Activated CD4-positive, alpha-beta T cell treated with anti-CD3 and anti-CD28 coated beads for 36 hours (primary cell): ENCODE data around the gene SSBP2. TPM values are rescaled to one million over a fixed set of nuclear protein-coding genes. Genes with fewer than 3 reads are reported as not detected.
A peak's percentile ranks its signal among the peaks of the same experiment; 100 is the strongest.

Source experiments
- ATAC-seq: fragments of 200-7000 bp; cut with Tn5 transposase; one replicate; pipeline ENCODE4 v1.10.0; 2021; ENCODE audit warnings: mild to moderate bottlenecking, moderate library complexity
- CTCF ChIA-PET: fragments of 350-600 bp; sonication (Branson Sonifier 250); formaldehyde crosslinking; loops from one replicate; lab custom pipeline; 2021; ENCODE audit warnings: antibody characterized with exemption; lab: Charles Lee
- POLR2A ChIA-PET: fragments of 350-600 bp; sonication (Branson Sonifier 250); formaldehyde crosslinking; loops from one replicate; lab custom pipeline; 2021; ENCODE audit warnings: antibody characterized with exemption, inconsistent platforms; lab: Charles Lee
- DNase-seq: peaks from one replicate; pipeline ENCODE4 v3.0.0-alpha.2; 2020
- H3K27ac Mint-ChIP-seq: one replicate; pipeline ENCODE4 v1.8.0; 2021; ENCODE audit warnings: mixed read lengths
- H3K27me3 Mint-ChIP-seq: one replicate; pipeline ENCODE4 v1.8.0; 2021; ENCODE audit warnings: mixed read lengths
- H3K36me3 Mint-ChIP-seq: one replicate; pipeline ENCODE4 v1.8.0; 2021; ENCODE audit warnings: low read depth, mixed read lengths
- H3K4me1 Mint-ChIP-seq: one replicate; pipeline ENCODE4 v1.8.0; 2021; ENCODE audit warnings: mixed read lengths
- H3K4me3 Mint-ChIP-seq: one replicate; pipeline ENCODE4 v1.8.0; 2021; ENCODE audit warnings: mild to moderate bottlenecking, moderate library complexity, mixed read lengths
- H3K9me3 Mint-ChIP-seq: one replicate; pipeline ENCODE4 v1.8.0; 2021; ENCODE audit warnings: low read depth, mixed read lengths
- intact Hi-C, 2 experiments: fragments of 100-400 bp; cut with DNase I in 1 of 2; cut with micrococcal nuclease in 1 of 2; formaldehyde crosslinking; loops; one replicate each; pipeline versions ENCODE4 v1.14.2 to v1.15.1; 2022 to 2024; cut with DNase I, micrococcal nuclease
- total RNA-seq, 2 experiments: library from RNA; stranded (reverse); gene quantifications; one replicate each; pipeline ENCODE4 v1.2.3, GENCODE V29; 2021

SSBP2 gene
- total RNA-seq, 2 experiments from 2014 or later = 16.9 to 21.4 TPM

DNA sequence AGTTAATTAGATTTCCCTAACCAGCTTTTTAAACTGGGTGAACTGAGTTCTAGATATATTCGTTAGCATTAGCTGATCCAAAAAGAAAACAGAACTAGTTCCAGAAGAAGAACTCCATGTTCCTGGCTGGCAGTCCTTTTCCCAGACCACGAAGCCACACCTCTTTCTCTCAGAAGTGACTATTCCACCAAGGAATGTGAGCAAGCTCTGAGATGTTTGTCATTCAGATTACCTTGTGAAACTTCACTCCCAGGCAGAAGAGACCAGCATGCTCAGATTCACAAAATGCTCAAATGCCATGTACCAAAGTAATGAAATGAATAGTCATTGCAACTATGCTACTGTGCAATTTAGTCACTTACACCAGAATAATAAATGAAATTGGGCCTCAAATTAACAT, 4.4 kb upstream of the SSBP2 start:
- DNase-seq (no peak), ATAC-seq (no peak)
- Mint-ChIP-seq H3K27ac (no peak overlapping the region), H3K36me3 (no peaks in the 10 kb centered on the region), H3K4me3 (no peak overlapping the region), H3K9me3 (no peaks in the 10 kb centered on the region), H3K4me1 (peaks cover 16% of the 10 kb centered on the region), H3K27me3 (no peaks in the 10 kb centered on the region)
- intact Hi-C loops = loop anchor here in 1 of 2 experiments (10.0 kb wide), 1 partner anchor 469 kb away; no protein-coding TSS in a partner anchor
- POLR2A ChIA-PET = no interaction called here
- CTCF ChIA-PET = interaction anchor here (0.7 to 1.6 kb wide), 6 partner anchors 11 to 410 kb away, joined by 3 to 4 read pairs (median 4); no protein-coding TSS in a partner anchor

DNA sequence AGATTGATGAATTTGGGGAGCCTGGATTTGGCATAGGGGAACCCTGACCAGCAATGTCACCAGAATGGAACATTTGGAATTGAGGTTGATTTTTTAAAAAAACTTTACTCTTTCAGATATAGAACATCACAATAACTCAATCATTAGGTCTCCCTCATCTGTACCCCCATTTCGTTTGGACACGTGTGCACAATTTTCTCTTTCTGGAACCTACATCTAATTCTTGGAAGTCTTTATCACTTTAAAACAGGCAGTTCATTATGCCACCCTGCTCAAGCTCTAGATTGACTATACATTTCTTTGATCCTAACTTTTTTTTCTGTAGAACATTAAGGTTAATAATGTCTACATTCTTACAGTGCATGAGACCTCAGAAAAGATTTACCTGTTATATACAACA, 3.7 kb upstream of the SSBP2 start:
- Mint-ChIP-seq H3K36me3 (no peaks in the 10 kb centered on the region), H3K9me3 (no peaks in the 10 kb centered on the region), H3K27me3 (no peaks in the 10 kb centered on the region), H3K4me3 (no peak overlapping the region), H3K27ac (peak overlapping the region; percentile 19), H3K4me1 (peaks cover 13% of the 10 kb centered on the region)
- DNase-seq (no peak), ATAC-seq (no peak)
- intact Hi-C loops = loop anchor here (5.0 to 10.0 kb wide), 2 partner anchors 413 to 470 kb away; no protein-coding TSS in a partner anchor
- POLR2A ChIA-PET = interaction anchor here (0.6 kb wide), 1 partner anchor 15 kb away, joined by 3 read pairs; no protein-coding TSS in a partner anchor
- CTCF ChIA-PET = interaction anchor here (1.0 to 1.6 kb wide), 5 partner anchors 12 to 410 kb away, joined by 3 to 4 read pairs (median 4); no protein-coding TSS in a partner anchor

DNA sequence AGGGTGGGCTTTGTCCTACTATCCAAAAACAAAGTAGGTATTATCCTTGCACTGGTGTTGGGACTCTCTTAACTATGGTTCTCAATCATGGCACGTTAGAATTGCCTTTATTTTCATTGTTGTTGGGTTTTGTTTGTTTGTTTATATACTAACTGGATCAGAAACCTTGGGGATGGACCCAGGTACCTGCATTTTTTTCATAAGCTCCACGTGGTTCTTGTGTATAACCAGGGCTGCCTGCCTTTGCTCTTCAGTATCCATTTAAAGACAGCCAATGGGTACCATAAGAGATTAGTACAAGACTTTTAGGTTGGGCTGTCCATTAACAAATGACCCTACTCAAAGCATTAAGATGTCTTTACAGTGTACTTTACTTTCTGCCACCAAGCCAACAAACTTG, 2.5 kb upstream of the SSBP2 start:
- ATAC-seq = no peak
- Mint-ChIP-seq H3K9me3 (no peaks in the 10 kb centered on the region), H3K4me3 (peak overlapping the region; percentile 6), H3K27ac (no peak overlapping the region), H3K27me3 (no peaks in the 10 kb centered on the region), H3K4me1 (peaks cover 18% of the 10 kb centered on the region), H3K36me3 (no peaks in the 10 kb centered on the region)
- ChIA-PET CTCF (interaction anchor here (1.1 kb wide), 1 partner anchor 107 kb away, joined by 3 read pairs; no protein-coding TSS in a partner anchor), POLR2A (no interaction called here)
- no peak for DNase-seq
- intact Hi-C loops = loop anchor here (5.0 to 10.0 kb wide), 2 partner anchors 414 to 471 kb away; no protein-coding TSS in a partner anchor

DNA sequence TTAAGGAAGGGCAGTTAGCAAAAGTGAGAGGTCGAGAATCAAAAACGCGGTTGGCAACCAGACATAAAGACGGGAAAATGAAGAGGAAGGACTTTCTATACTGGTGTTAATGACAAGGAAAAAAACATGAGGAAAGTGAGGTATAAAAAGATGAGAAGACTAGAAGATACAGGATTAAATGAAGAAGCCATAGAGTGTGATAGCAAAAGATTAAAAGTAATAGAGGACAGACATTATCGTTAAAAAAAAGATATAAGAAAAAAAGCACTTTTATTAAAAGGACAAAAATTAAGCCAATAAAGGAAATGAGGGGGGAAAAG, 1.7 kb upstream of the SSBP2 start:
- Mint-ChIP-seq H3K4me3 (no peak overlapping the region), H3K9me3 (no peaks in the 10 kb centered on the region), H3K36me3 (no peaks in the 10 kb centered on the region), H3K27ac (no peak overlapping the region), H3K4me1 (peaks cover 24% of the 10 kb centered on the region), H3K27me3 (no peaks in the 10 kb centered on the region)
- ATAC-seq (no peak), DNase-seq (no peak)
- POLR2A ChIA-PET = no interaction called here
- intact Hi-C loops = loop anchor here (5.0 to 10.0 kb wide), 2 partner anchors 415 to 472 kb away; no protein-coding TSS in a partner anchor
- CTCF ChIA-PET = interaction anchor here (1.6 to 3.4 kb wide), 2 partner anchors 99 to 105 kb away, joined by 3 to 23 read pairs; no protein-coding TSS in a partner anchor

DNA sequence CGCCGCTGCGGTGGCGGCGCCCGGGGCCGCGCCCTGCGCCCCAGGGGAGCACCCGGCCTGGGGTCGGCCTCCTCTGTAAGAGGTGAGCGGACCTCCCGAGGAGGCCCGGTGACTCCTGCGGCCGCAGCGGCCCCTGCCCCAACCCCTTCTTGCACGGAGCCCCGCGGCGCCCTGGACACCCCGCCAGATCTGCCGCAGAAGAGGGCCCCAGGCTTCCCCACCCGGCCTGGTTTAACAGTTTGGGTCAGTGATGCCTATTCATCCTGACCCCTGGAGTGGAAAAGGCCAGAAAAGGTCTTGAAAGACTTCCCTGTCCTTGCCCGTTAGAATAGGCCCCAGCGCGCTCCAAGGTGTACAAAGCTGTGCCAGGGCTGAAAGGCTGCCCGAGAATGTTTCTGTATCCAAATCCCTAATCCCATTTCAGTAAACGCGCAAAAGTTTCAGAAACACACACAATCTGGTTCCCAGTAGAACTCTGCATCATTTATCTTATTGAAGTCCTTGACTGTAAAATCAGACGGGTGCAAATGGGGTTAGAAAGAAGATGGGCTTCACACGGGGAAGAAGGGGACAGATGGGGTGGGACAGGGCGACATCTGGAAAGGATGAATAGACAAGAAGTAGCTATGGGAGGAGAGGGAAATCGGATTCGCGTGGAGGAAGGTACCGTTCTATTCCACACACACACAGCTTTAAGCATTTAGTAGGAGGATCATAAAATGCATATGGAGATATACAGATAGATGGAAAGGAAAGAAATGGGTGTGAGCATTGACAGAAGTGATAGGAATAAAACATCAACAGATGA, 1.1 kb upstream of the SSBP2 start:
- CTCF ChIA-PET = interaction anchor here (1.6 to 3.4 kb wide), 2 partner anchors 99 to 105 kb away, joined by 3 to 23 read pairs; no protein-coding TSS in a partner anchor
- H3K4me3 Mint-ChIP-seq = peak overlapping the region; percentile 89
- intact Hi-C loops = loop anchor here (1.0 to 10.0 kb wide), 11 partner anchors 27 to 526 kb away; partner anchors contain the start of genes ATG10 (in 2 of the 2), RPS23 (in 1 of the 2) and ZCCHC9 (in 1 of the 2)
- H3K9me3 Mint-ChIP-seq = no peaks in the 10 kb centered on the region
- no peaks in the 10 kb centered on the region for H3K36me3 Mint-ChIP-seq
- peak overlapping the region; percentile 68 for H3K27ac Mint-ChIP-seq
- H3K27me3 Mint-ChIP-seq = no peaks in the 10 kb centered on the region
- no peak for DNase-seq
- POLR2A ChIA-PET = interaction anchor here (1.0 to 2.3 kb wide), 6 partner anchors 10 to 526 kb away, joined by 3 to 21 read pairs (median 6); partner anchors contain the start of gene RPS23
- no peak for ATAC-seq
- peaks cover 28% of the 10 kb centered on the region for H3K4me1 Mint-ChIP-seq

DNA sequence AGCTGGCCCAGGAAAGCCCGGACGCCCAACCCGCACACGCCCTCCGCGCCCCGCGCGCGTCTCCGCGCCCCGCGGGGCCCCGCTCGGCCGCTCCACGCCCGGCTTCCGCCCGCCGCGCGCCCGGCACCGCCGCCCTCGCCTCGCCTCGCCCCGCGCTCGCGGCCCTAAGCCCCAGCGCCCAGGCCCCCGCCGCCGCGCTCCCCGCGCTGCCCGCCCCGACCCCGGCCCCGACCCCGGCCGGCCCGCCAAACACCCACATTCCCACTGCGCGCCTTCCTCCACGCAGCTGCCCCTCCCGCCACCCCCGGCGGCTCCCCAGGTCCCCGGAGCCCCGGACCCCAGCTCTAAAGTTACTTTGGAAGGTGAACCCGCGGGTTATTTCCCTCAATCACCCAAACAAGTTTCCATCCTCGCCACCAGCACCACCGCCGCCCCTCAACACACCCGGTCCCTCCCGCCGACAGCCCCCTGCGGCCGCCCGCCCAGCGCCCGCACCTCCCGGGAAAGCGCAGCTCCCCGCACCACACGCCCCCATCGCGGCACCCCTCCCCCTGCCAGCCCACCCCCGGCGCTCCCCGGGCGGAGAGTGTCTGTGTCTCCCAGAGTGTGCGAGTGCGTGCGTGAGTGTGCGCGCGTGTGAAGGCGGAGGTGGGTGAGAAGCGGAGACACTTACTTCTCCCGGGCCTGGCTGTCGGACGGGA, 439 bp downstream of the SSBP2 start:
- intact Hi-C loops = loop anchor here (1.0 to 10.0 kb wide), 11 partner anchors 28 to 528 kb away; partner anchors contain the start of genes ATG10 (in 2 of the 2), RPS23 (in 1 of the 2) and ZCCHC9 (in 1 of the 2)
- ATAC-seq (peak; percentile 4), DNase-seq (peak; percentile 48)
- Mint-ChIP-seq H3K9me3 (no peaks in the 10 kb centered on the region), H3K27ac (peak overlapping the region; percentile 78), H3K36me3 (no peaks in the 10 kb centered on the region), H3K4me3 (peak overlapping the region; percentile 89), H3K4me1 (peaks cover 40% of the 10 kb centered on the region), H3K27me3 (no peaks in the 10 kb centered on the region)
- ChIA-PET CTCF (interaction anchor here (0.9 to 3.4 kb wide), 6 partner anchors 9 to 242 kb away, joined by 3 to 23 read pairs (median 5); no protein-coding TSS in a partner anchor), POLR2A (interaction anchor here (0.5 to 2.3 kb wide), 9 partner anchors 11 to 528 kb away, joined by 3 to 21 read pairs (median 3); partner anchors contain the start of gene RPS23)

DNA sequence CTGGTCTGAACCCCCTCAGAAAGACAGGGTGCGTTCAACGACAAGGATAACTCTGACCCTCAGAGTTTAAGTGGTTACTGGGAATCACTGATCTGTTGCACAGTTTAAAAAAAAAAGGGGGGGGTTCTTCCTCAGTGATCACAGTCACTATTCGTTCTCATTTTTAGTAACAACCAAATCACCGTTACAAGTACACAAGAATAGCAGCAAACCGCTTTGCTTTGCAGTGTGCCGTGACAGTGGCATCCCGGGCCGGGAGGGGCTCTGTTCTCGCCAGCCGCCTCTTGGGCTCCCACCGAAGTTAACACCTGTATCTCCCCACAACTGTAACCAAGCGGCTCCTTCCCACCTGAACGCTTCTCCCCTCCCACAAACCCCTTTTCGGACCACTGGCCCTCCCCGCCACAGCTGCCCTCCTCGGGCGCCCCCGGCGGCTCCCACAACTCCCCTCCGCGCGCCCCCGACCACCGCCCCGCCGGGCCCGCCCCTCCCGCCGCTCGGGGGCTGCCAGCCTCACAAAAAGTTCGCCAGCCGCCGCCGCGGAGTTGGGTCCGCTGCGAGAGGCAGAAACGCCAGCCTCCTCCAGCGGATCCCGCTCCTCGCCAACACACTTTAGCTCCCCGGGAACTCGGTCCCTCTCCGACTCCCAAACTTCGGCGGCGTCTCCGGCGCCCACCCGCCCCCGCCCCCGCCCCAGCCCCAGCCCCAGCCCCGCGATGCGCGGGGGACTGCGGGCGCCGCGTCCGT, 1.2 kb downstream of the SSBP2 start:
- H3K27ac Mint-ChIP-seq = peak overlapping the region; percentile 94
- DNase-seq (peak; percentile 78), ATAC-seq (peak; percentile 16)
- no peaks in the 10 kb centered on the region for H3K9me3 Mint-ChIP-seq
- H3K4me3 Mint-ChIP-seq = peak overlapping the region; percentile 87
- no peaks in the 10 kb centered on the region for H3K27me3 Mint-ChIP-seq
- ChIA-PET CTCF (interaction anchor here (0.9 to 3.4 kb wide), 4 partner anchors 8 to 241 kb away, joined by 3 to 23 read pairs (median 6); no protein-coding TSS in a partner anchor), POLR2A (interaction anchor here (1.8 to 2.3 kb wide), 2 partner anchors 102 to 529 kb away, joined by 8 to 21 read pairs; partner anchors contain the start of gene RPS23)
- intact Hi-C loops = loop anchor here (2.0 to 10.0 kb wide), 7 partner anchors 29 to 475 kb away; partner anchors contain the start of gene ZCCHC9 (in 1 of the 2)
- H3K36me3 Mint-ChIP-seq = no peaks in the 10 kb centered on the region
- peaks cover 42% of the 10 kb centered on the region for H3K4me1 Mint-ChIP-seq

DNA sequence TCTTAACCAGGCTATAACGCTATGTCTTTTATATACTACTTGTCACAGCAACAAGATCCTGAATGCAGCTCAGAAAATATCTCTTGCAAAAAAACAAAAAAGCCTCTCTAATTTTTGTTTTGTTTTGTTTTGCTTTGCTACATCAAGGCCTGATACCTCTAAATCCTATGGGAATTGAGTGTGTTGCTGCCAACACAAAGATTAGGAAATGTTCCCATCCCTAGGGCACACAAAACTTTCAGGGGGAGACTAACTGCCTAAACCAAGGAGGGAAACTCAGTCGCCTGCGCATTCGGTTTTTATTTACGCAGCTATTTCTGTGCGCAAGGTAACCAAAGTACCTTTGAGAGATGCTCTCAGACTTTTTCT, 1.7 kb downstream of the SSBP2 start:
- H3K4me1 Mint-ChIP-seq = peaks cover 42% of the 10 kb centered on the region
- peak overlapping the region; percentile 94 for H3K27ac Mint-ChIP-seq
- ChIA-PET POLR2A (no interaction called here), CTCF (interaction anchor here (0.6 to 3.4 kb wide), 3 partner anchors 12 to 323 kb away, joined by 3 to 23 read pairs (median 10); no protein-coding TSS in a partner anchor)
- no peaks in the 10 kb centered on the region for H3K36me3 Mint-ChIP-seq
- peak overlapping the region; percentile 87 for H3K4me3 Mint-ChIP-seq
- peak; percentile 18 for DNase-seq
- H3K27me3 Mint-ChIP-seq = no peaks in the 10 kb centered on the region
- intact Hi-C loops = loop anchor here (2.0 to 10.0 kb wide), 2 partner anchors 324 kb away; no protein-coding TSS in a partner anchor
- no peak for ATAC-seq
- H3K9me3 Mint-ChIP-seq = no peaks in the 10 kb centered on the region

DNA sequence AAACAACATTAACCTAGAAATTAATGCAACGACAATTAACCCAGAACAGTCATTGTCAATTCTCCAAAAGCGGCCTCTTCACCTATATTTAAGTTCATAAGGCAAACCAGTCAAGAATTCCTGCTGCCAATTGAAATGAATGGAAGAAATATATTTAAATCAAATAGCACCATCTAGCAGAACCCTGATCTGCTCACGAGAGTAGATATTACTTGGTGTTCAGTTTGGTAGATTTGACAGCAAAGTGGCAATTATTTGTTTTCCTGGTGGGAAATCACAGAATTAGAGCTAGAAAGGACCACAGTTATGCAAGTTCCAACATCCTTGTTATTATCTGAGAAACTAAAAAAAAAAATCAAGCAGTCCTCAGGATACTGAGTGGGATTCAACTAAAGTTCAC, 2.3 kb downstream of the SSBP2 start:
- Mint-ChIP-seq H3K27me3 (no peaks in the 10 kb centered on the region), H3K4me1 (peaks cover 42% of the 10 kb centered on the region), H3K9me3 (no peaks in the 10 kb centered on the region), H3K36me3 (no peaks in the 10 kb centered on the region), H3K27ac (peak overlapping the region; percentile 94), H3K4me3 (peak overlapping the region; percentile 87)
- ChIA-PET CTCF (interaction anchor here (0.6 to 3.0 kb wide), 2 partner anchors 13 to 322 kb away, joined by 3 to 10 read pairs; no protein-coding TSS in a partner anchor), POLR2A (no interaction called here)
- DNase-seq = no peak
- intact Hi-C loops = loop anchor here (2.0 to 10.0 kb wide), 2 partner anchors 324 kb away; no protein-coding TSS in a partner anchor
- ATAC-seq = no peak

DNA sequence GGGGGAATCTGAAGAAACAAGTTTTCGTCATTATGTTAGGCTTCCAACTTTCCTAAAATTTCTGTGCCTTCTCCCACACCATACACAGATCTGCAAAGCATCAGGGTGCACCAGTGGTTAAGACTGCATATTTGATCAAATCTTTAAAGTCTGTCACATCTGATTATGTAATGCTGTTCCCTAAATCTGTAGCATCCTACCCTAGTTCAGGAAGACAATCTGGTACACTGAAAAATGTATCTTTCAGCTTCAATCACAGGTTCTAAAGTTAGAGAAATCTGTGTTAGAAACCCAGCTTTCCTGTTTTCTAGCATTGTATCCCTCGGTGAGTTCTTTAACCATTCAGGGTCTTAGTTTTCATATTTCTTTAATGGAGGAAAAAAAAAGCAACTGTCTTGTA, 3.9 kb downstream of the SSBP2 start:
- POLR2A ChIA-PET = interaction anchor here (0.7 kb wide), 1 partner anchor 20 kb away, joined by 3 read pairs; no protein-coding TSS in a partner anchor
- DNase-seq (no peak), ATAC-seq (no peak)
- no peak overlapping the region for H3K27ac Mint-ChIP-seq
- no peak overlapping the region for H3K4me3 Mint-ChIP-seq
- peaks cover 40% of the 10 kb centered on the region for H3K4me1 Mint-ChIP-seq
- CTCF ChIA-PET = interaction anchor here (0.8 to 1.0 kb wide), 2 partner anchors 9 to 29 kb away, joined by 3 read pairs; no protein-coding TSS in a partner anchor
- no peaks in the 10 kb centered on the region for H3K9me3 Mint-ChIP-seq
- intact Hi-C loops = loop anchor here in 1 of 2 experiments (10.0 kb wide), 1 partner anchor 322 kb away; no protein-coding TSS in a partner anchor
- no peaks in the 10 kb centered on the region for H3K36me3 Mint-ChIP-seq
- no peaks in the 10 kb centered on the region for H3K27me3 Mint-ChIP-seq
